OCI-LY1 (cell line): Measurements from ENCODE around the gene PCDHGA12.
"Not testable (repeated sequence)": the region's sequence is repeated elsewhere in the genome, so short reads cannot be mapped to it uniquely, and the experiment has no call there.

Source experiments
- H2AFZ ChIP-seq: fragments of 200-600 bp; sonication (generic), shearing (Covaris generic); 2 replicates; pipeline ENCODE4 v1.6.0; 2014; ENCODE audit warnings: antibody characterized with exemption, mild to moderate bottlenecking, low read length
- H3F3A ChIP-seq: fragments of 200-600 bp; sonication (generic), shearing (Covaris generic); 2 replicates; pipeline ENCODE4 v1.6.0; 2014; ENCODE audit warnings: mild to moderate bottlenecking, antibody characterized with exemption, low read length, moderate library complexity; ENCODE audit not compliant: insufficient read depth
- H3K27ac ChIP-seq: fragments of 200-600 bp; sonication (generic); 2 replicates; pipeline ENCODE4 v1.5.1; 2014; ENCODE audit warnings: low read length, mixed run types, mild to moderate bottlenecking, low read depth; ENCODE audit not compliant: poor library complexity, severe bottlenecking
- H3K27me3 ChIP-seq: fragments of 200-600 bp; sonication (generic); 2 replicates; pipeline ENCODE4 v1.6.0; 2014; ENCODE audit warnings: antibody characterized with exemption, mild to moderate bottlenecking, low read length, moderate library complexity; ENCODE audit not compliant: insufficient read depth
- H3K36me3 ChIP-seq: fragments of 200-600 bp; sonication (generic); 2 replicates; pipeline ENCODE4 v1.6.1; 2014; ENCODE audit warnings: mild to moderate bottlenecking, antibody characterized with exemption, low read length, moderate library complexity, mixed read lengths; ENCODE audit not compliant: insufficient read depth
- H3K4me1 ChIP-seq: fragments of 200-600 bp; sonication (generic); 2 replicates; pipeline ENCODE4 v1.5.1; 2014; ENCODE audit warnings: mild to moderate bottlenecking, low read length, moderate library complexity; ENCODE audit not compliant: insufficient read depth, severe bottlenecking
- H3K4me2 ChIP-seq: fragments of 200-600 bp; sonication (generic), shearing (Covaris generic); 2 replicates; pipeline ENCODE4 v1.6.1; 2014; ENCODE audit warnings: low read length
- H3K4me3 ChIP-seq: fragments of 200-600 bp; sonication (generic); 2 replicates; pipeline ENCODE4 v1.5.1; 2014; ENCODE audit warnings: low read length, low read depth, mild to moderate bottlenecking, mixed read lengths; ENCODE audit not compliant: poor library complexity, severe bottlenecking
- H3K79me2 ChIP-seq: fragments of 200-600 bp; shearing (Covaris generic); 2 replicates; pipeline ENCODE4 v1.6.1; 2016; ENCODE audit warnings: mixed run types, low read length, mixed read lengths; ENCODE audit not compliant: insufficient read depth
- H3K9ac ChIP-seq: fragments of 200-600 bp; sonication (generic), shearing (Covaris generic); 2 replicates; pipeline ENCODE4 v1.6.1; 2014; ENCODE audit warnings: mild to moderate bottlenecking, low read length, mixed read lengths
- H3K9me2 ChIP-seq: fragments of 200-600 bp; sonication (generic), shearing (Covaris generic); 2 replicates; pipeline ENCODE4 v1.6.1; 2014; ENCODE audit warnings: low read depth, mild to moderate bottlenecking, low read length, mixed read lengths
- H3K9me3 ChIP-seq: fragments of 200-600 bp; shearing (Covaris generic); 2 replicates; pipeline ENCODE4 v1.6.1; 2014; ENCODE audit warnings: low read length, mixed read lengths
- H4K20me1 ChIP-seq: fragments of 200-600 bp; sonication (generic), shearing (Covaris generic); 2 replicates; pipeline ENCODE4 v1.6.0; 2016; ENCODE audit warnings: mild to moderate bottlenecking, low read length; ENCODE audit not compliant: insufficient read depth
- EZH2 ChIP-seq: fragments of 200-600 bp; sonication (generic), shearing (Covaris generic); IDR thresholded peaks from 2 replicates; pipeline ENCODE4 v1.8.0; 2017; ENCODE audit warnings: borderline replicate concordance, mixed run types, mild to moderate bottlenecking, antibody characterized with exemption, low read length, moderate library complexity, mixed read lengths
- TF ChIP-seq, protein P1 (sequence below): fragments of 200-600 bp; sonication (generic), shearing (Covaris generic); IDR thresholded peaks from 2 replicates; pipeline ENCODE4 v1.5.1; 2017; ENCODE audit warnings: mild to moderate bottlenecking, antibody characterized with exemption, low read length, moderate library complexity, mixed read lengths

The PCDHGA12 gene

GRCh38 chr5:141384471-141385267, 45.6 kb upstream of the PCDHGA12 start:
- Histone ChIP-seq H3K36me3 (no peaks in the 10 kb centered on the region), H3K27ac (no peak overlapping the region), H2AFZ (no peak overlapping the region), H3K4me2 (no peak overlapping the region), H3K79me2 (no peaks in the 10 kb centered on the region), H3F3A (no peaks in the 10 kb centered on the region), H3K4me3 (no peak overlapping the region), H3K9me3 (peaks cover 12% of the 10 kb centered on the region), H3K27me3 (no peaks in the 10 kb centered on the region), H3K9ac (no peak overlapping the region), H3K9me2 (no peaks in the 10 kb centered on the region), H4K20me1 (no peaks in the 10 kb centered on the region), H3K4me1 (no peaks in the 10 kb centered on the region)
- TF ChIP-seq, protein P1, sequence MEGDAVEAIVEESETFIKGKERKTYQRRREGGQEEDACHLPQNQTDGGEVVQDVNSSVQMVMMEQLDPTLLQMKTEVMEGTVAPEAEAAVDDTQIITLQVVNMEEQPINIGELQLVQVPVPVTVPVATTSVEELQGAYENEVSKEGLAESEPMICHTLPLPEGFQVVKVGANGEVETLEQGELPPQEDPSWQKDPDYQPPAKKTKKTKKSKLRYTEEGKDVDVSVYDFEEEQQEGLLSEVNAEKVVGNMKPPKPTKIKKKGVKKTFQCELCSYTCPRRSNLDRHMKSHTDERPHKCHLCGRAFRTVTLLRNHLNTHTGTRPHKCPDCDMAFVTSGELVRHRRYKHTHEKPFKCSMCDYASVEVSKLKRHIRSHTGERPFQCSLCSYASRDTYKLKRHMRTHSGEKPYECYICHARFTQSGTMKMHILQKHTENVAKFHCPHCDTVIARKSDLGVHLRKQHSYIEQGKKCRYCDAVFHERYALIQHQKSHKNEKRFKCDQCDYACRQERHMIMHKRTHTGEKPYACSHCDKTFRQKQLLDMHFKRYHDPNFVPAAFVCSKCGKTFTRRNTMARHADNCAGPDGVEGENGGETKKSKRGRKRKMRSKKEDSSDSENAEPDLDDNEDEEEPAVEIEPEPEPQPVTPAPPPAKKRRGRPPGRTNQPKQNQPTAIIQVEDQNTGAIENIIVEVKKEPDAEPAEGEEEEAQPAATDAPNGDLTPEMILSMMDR: no peak
- no peak for TF ChIP-seq EZH2

DNA sequence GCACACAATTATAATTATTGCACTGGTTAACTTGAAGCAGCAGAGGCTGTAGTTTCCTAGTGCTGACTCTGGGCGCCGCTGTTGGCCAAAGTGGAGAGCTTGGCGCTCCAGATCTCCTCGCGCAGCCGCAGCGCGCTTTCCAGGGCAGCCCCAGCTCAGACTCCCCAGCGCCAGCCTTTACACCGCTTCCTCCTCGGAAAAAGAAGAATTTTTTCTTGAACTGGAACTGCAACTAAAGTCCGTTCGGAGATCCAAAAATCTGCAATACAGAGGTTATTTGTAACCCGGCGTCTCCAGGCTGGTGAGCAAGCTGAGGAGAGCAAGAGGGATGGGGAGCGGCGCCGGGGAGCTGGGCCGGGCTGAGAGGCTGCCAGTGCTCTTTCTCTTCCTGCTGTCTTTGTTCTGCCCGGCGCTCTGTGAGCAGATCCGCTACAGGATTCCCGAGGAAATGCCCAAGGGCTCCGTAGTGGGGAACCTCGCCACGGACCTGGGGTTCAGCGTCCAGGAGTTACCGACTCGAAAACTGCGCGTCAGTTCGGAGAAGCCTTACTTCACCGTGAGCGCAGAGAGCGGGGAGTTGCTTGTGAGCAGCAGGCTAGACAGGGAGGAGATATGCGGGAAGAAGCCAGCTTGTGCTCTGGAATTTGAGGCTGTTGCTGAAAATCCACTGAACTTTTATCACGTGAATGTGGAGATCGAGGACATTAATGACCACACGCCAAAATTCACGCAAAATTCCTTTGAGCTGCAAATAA, 42.6 kb upstream of the PCDHGA12 start, which contains the start of gene PCDHGB4:
Gene PCDHGB4 (plus strand): TSS at position 142 of the 755 bp plus-strand sequence. CDS start 187 bp downstream, at position 329.
- not testable (repeated sequence) for H3K4me3 ChIP-seq, H3K4me1 ChIP-seq, H3K36me3 ChIP-seq, H3K9ac ChIP-seq, H2AFZ ChIP-seq, H3K79me2 ChIP-seq, H3K9me2 ChIP-seq, H3K4me2 ChIP-seq, H3F3A ChIP-seq, H3K27ac ChIP-seq, H3K27me3 ChIP-seq, H4K20me1 ChIP-seq
- H3K9me3 ChIP-seq: peaks cover 13% of the 10 kb centered on the region

DNA sequence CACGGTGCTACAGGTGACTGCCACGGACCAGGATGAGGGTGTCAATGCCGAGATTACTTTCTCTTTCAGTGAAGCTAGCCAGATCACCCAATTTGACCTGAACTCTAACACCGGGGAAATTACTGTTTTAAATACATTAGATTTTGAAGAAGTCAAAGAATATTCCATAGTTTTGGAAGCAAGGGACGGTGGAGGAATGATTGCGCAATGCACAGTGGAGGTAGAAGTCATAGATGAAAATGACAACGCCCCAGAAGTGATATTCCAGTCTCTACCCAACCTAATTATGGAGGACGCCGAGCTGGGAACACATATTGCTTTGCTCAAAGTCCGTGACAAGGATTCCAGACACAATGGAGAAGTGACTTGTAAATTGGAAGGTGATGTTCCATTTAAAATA, 41.6 kb upstream of the PCDHGA12 start:
- no peaks in the 10 kb centered on the region for H3K9me2 ChIP-seq
- H3K4me2 ChIP-seq: no peak overlapping the region
- H4K20me1 ChIP-seq: no peaks in the 10 kb centered on the region
- H3K9me3 ChIP-seq: peaks cover 8% of the 10 kb centered on the region
- TF ChIP-seq, protein P1: no peak
- no peak for TF ChIP-seq EZH2
- no peaks in the 10 kb centered on the region for H3K36me3 ChIP-seq
- H3K27ac ChIP-seq: no peak overlapping the region
- H3F3A ChIP-seq: no peaks in the 10 kb centered on the region
- no peak overlapping the region for H3K4me3 ChIP-seq
- no peaks in the 10 kb centered on the region for H3K79me2 ChIP-seq
- no peaks in the 10 kb centered on the region for H3K4me1 ChIP-seq
- no peaks in the 10 kb centered on the region for H3K27me3 ChIP-seq
- H2AFZ ChIP-seq: no peak overlapping the region
- no peak overlapping the region for H3K9ac ChIP-seq
